Jurkat, Clone E6-1 (cell line): Measurements from ENCODE around the gene AGTR1.

Source experiments
- DNase-seq: peaks from one replicate; pipeline ENCODE4 v3.0.0-alpha.2; 2011; ENCODE audit warnings: low read depth, low spot score
- H3K4me3 ChIP-seq: 2 replicates; pipeline ENCODE4 v1.5.1; 2011; ENCODE audit warnings: mild to moderate bottlenecking, low read length, control low read depth, moderate library complexity

AGTR1 gene

DNA sequence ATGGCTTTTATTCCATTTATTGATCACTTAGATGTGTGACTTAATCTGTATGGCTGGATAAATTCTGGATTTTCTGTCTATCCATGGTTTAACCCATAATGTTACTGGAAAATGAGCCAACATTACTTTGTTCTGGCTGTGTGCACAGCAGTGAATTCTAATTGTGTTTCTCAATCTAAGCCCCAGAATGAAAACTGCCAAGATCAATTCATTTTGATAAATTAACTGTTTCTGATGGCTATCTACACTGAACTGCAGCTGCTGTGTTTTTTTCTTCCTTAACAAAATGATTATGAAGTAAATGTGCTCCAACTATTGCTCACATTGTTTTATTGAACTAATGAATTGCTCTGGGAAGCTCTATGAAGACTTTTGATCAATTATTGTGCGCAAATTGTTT, 94.2 kb downstream of the AGTR1 start:
- no peak overlapping the region for H3K4me3 ChIP-seq
- no peak for DNase-seq

DNA sequence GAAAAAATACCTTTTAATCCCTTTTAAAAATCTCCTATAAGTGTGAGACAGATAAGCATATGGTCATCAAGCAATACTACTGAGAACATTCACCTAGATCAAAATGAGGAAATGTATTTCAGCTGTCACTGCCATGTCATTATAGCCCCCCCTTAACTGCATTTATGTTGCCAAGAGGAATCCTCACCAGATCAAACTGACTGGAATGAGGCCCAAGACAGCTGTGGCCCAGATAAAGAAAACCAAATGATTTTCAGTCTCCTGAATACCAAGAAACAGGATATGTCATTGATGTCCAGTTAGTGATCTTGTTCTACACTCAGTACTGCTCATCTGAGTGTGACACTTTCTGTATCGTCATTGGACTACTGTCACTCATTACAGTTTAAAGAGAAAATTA, 94.8 kb downstream of the AGTR1 start:
- H3K4me3 ChIP-seq = no peak overlapping the region
- DNase-seq = no peak
